ENCODE data around the gene SLC38A2.

SLC38A2 gene

DNA sequence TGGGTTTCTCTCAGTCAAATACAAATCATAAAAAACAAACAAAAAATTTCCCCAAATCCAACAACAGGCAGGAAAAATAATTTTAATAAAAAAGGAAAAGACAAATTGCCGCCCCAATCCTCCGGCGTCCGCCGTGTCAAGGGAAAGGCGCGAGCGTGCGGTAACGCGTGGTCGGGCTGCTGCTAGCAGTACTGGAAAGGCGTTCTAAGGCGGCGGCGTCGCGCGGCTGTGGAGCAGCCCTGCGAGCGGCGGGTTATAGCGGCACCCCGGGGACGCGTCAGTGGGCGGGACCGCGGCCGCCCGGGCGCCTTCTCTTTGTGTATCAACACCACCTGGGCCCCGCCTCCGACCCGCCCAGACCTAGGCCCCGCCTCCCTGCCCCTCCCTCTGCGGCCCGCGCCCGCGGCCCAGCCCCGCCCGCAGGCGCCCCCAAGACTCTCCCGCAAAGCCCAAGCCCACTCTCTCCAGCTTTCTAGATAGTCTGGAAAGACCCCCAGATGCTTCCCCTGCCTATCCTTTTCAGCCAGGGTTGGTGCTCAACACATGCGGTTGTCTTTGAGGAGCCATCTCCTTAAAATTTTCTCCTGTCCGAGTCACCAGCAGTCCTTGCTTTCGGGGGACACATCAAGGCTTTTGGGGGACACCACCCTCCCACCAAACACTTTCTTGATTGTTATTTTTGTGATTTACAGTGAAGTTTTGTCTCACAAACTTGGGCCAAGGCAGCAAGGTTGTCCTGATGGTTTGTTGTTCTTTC, at the start of gene SLC38A2:
Gene SLC38A2 (minus strand): TSS at position 230 of the 757 bp plus-strand sequence. CDS start 1,480 bp downstream, outside the sequence.
- H3K27ac ChIP-seq, result peak within 1 kb of the TSS; percentile 97
- no peak for TF ChIP-seq ZFX (IDR thresholded peaks at IDR 0.05; ENCODE audit: borderline replicate concordance)

DNA sequence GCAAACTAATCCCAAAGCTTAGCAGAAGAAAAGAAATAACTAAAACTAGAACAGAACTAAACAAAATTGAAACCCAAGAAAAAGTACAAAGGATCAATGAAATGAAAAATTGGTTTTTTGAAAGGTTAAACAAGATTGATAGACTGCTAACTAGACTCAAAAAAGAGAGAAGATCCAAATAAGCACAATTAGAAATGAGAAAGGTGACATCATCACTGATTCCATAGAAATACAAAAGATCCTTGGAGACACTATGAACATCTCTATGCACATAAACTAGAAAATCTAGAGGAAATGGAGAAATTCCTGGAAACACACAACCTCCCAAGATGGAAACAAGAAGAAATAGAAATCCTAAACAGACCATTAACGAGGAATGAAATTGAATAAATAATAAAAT, 47.1 kb upstream of the SLC38A2 start:
- TF ChIP-seq ZFX (IDR thresholded peaks at IDR 0.05; ENCODE audit: borderline replicate concordance) (no peak), CTCF (IDR thresholded peaks at IDR 0.05) (no peak)
- no peak overlapping the region for H3K27ac ChIP-seq

- TF ChIP-seq CTCF (IDR thresholded peaks at IDR 0.05), result no peak
- TF ChIP-seq ZFX (IDR thresholded peaks at IDR 0.05; ENCODE audit: borderline replicate concordance), result no peak
- H3K27ac ChIP-seq, result no peak overlapping the region
These were observed 43.0 kb upstream of the SLC38A2 start for GRCh38 chr12:46415552-46415951.

DNA sequence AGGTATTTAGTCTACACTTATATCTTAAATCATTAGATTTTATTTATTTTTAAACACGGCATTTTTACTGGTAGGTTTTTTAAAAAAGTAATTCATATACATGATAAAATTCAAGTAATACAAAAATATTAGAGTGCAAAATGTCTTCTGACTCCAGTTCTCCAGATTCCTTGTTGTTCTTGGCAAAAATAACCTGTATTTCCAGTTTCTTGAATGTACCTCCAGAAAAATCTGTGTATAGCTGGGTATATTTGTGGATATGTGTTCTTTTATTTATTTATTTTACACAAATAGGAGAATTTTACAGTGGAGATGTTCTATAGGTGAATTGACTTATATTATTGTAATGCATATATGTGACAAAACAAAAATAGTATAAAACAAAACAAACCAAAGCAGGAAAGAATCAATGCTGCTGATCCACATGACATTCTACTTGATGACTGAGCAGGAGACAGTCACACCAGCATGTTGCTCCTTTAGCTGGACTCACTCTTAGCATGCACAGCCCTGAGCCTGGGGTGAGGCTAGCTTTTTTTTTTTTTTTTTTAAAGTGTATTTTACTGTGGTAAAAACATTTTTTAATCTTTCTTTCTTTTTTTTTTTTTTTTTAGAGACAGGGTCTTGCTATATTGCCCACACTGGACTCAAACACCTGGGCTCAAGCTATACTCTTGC, 42.2 kb upstream of the SLC38A2 start:
- TF ChIP-seq ZFX (IDR thresholded peaks at IDR 0.05; ENCODE audit: borderline replicate concordance) (no peak), CTCF (IDR thresholded peaks at IDR 0.05) (no peak)
- no peak overlapping the region for H3K27ac ChIP-seq

- TF ChIP-seq ZFX (IDR thresholded peaks at IDR 0.05; ENCODE audit: borderline replicate concordance), result no peak
- no peak for TF ChIP-seq CTCF (IDR thresholded peaks at IDR 0.05)
- no peak overlapping the region for H3K27ac ChIP-seq
These were observed 40.8 kb upstream of the SLC38A2 start for GRCh38 chr12:46413368-46413767.

GRCh38 chr12:46412857-46413256, 40.3 kb upstream of the SLC38A2 start:
- H3K27ac ChIP-seq, result no peak overlapping the region
- TF ChIP-seq CTCF (IDR thresholded peaks at IDR 0.05) (no peak), ZFX (IDR thresholded peaks at IDR 0.05; ENCODE audit: borderline replicate concordance) (no peak)

GRCh38 chr12:46410495-46410894, 37.9 kb upstream of the SLC38A2 start:
- no peak for TF ChIP-seq CTCF (IDR thresholded peaks at IDR 0.05)
- TF ChIP-seq ZFX (IDR thresholded peaks at IDR 0.05; ENCODE audit: borderline replicate concordance), result no peak
- H3K27ac ChIP-seq, result no peak overlapping the region
